DND-41 (cell line): ENCODE results near the gene NBEAL2.

Experiments used
- CTCF ChIP-seq: IDR thresholded peaks from 2 replicates; pipeline ENCODE4 v1.5.1; 2012; ENCODE audit warnings: borderline replicate concordance, low read length, moderate library complexity, mild to moderate bottlenecking; ENCODE audit not compliant: poor library complexity, severe bottlenecking; ENCODE audit errors: extremely low read depth
- EZH2 ChIP-seq: IDR thresholded peaks from 3 replicates; pipeline ENCODE4 v1.6.1; 2012; ENCODE audit warnings: borderline replicate concordance, low read depth, mild to moderate bottlenecking, moderate library complexity, low read length, inconsistent platforms; ENCODE audit not compliant: severe bottlenecking

- TF ChIP-seq CTCF (no peak), EZH2 (no peak)
Observed at GRCh38 chr3:46954178-46954577, 25.3 kb upstream of the NBEAL2 start.
